Measurements from ENCODE around the gene HTN1.
"Not testable (repeated sequence)": the region's sequence is repeated elsewhere in the genome, so short reads cannot be mapped to it uniquely, and the experiment has no call there.

Gene HTN1

GRCh38 chr4:70056534-70056933 lies 6.3 kb downstream of the HTN1 start:
- not testable (repeated sequence) for H3K4me1 ChIP-seq (ENCODE audit: control insufficient read depth, insufficient read depth, low read length); H3K4me3 ChIP-seq (ENCODE audit: low read depth, low read length); H3K36me3 ChIP-seq (ENCODE audit: control insufficient read depth, insufficient read depth, low read length); H3K27ac ChIP-seq (ENCODE audit: low read depth, low read length); H3K9me3 ChIP-seq (ENCODE audit: control insufficient read depth, insufficient read depth, low read length); H3K27me3 ChIP-seq (ENCODE audit: control insufficient read depth, insufficient read depth, low read length); H3K9ac ChIP-seq (ENCODE audit: low read depth, low read length)

GRCh38 chr4:70057651-70058050 lies 7.4 kb downstream of the HTN1 start:
- Histone ChIP-seq H3K27me3 (ENCODE audit: control insufficient read depth, insufficient read depth, low read length) (no peaks in the 10 kb centered on the region), H3K4me3 (ENCODE audit: low read depth, low read length) (no peak overlapping the region), H3K36me3 (ENCODE audit: control insufficient read depth, insufficient read depth, low read length) (no peaks in the 10 kb centered on the region), H3K9me3 (ENCODE audit: control insufficient read depth, insufficient read depth, low read length) (no peaks in the 10 kb centered on the region), H3K4me1 (ENCODE audit: control insufficient read depth, insufficient read depth, low read length) (0 out of 2 replicates have a peak, but pooled peaks cover 4% of the 10 kb centered on the region), H3K27ac (ENCODE audit: low read depth, low read length) (no peak overlapping the region), H3K9ac (ENCODE audit: low read depth, low read length) (no peak overlapping the region)

- Histone ChIP-seq H3K27me3 (ENCODE audit: control insufficient read depth, insufficient read depth, low read length) (no peaks in the 10 kb centered on the region), H3K9ac (ENCODE audit: low read depth, low read length) (no peak overlapping the region), H3K9me3 (ENCODE audit: control insufficient read depth, insufficient read depth, low read length) (no peaks in the 10 kb centered on the region)
Measured at GRCh38 chr4:70059149-70059548, 8.9 kb downstream of the HTN1 start.

GRCh38 chr4:70062000-70062399 lies 11.8 kb downstream of the HTN1 start:
- Histone ChIP-seq H3K4me3 (ENCODE audit: low read depth, low read length) (no peak overlapping the region), H3K27ac (ENCODE audit: low read depth, low read length) (no peak overlapping the region), H3K9ac (ENCODE audit: low read depth, low read length) (no peak overlapping the region), H3K4me1 (ENCODE audit: control insufficient read depth, insufficient read depth, low read length) (0 out of 2 replicates have a peak, but pooled peaks cover 4% of the 10 kb centered on the region), H3K27me3 (ENCODE audit: control insufficient read depth, insufficient read depth, low read length) (no peaks in the 10 kb centered on the region), H3K36me3 (ENCODE audit: control insufficient read depth, insufficient read depth, low read length) (no peaks in the 10 kb centered on the region), H3K9me3 (ENCODE audit: control insufficient read depth, insufficient read depth, low read length) (no peaks in the 10 kb centered on the region)

More at GRCh38 chr4:70059149-70059548, 8.9 kb downstream of the HTN1 start:
- no peak overlapping the region for H3K27ac ChIP-seq (ENCODE audit: low read depth, low read length)
- no peak overlapping the region for H3K4me3 ChIP-seq (ENCODE audit: low read depth, low read length)
- 0 out of 2 replicates have a peak, but pooled peaks cover 4% of the 10 kb centered on the region for H3K4me1 ChIP-seq (ENCODE audit: control insufficient read depth, insufficient read depth, low read length)
- H3K36me3 ChIP-seq (ENCODE audit: control insufficient read depth, insufficient read depth, low read length), result no peaks in the 10 kb centered on the region

GRCh38 chr4:70080205-70080604 lies 30.0 kb downstream of the HTN1 start:
- Histone ChIP-seq H3K27ac (ENCODE audit: low read depth, low read length) (no peak overlapping the region), H3K4me3 (ENCODE audit: low read depth, low read length) (no peak overlapping the region), H3K4me1 (ENCODE audit: control insufficient read depth, insufficient read depth, low read length) (no peaks in the 10 kb centered on the region), H3K36me3 (ENCODE audit: control insufficient read depth, insufficient read depth, low read length) (no peaks in the 10 kb centered on the region), H3K9me3 (ENCODE audit: control insufficient read depth, insufficient read depth, low read length) (0 out of 2 replicates have a peak, but pooled peaks cover 3% of the 10 kb centered on the region), H3K27me3 (ENCODE audit: control insufficient read depth, insufficient read depth, low read length) (no peaks in the 10 kb centered on the region), H3K9ac (ENCODE audit: low read depth, low read length) (no peak overlapping the region)

- no peak overlapping the region for H3K4me3 ChIP-seq (ENCODE audit: low read depth, low read length)
- H3K27ac ChIP-seq (ENCODE audit: low read depth, low read length), result no peak overlapping the region
- no peaks in the 10 kb centered on the region for H3K9me3 ChIP-seq (ENCODE audit: control insufficient read depth, insufficient read depth, low read length)
- no peaks in the 10 kb centered on the region for H3K36me3 ChIP-seq (ENCODE audit: control insufficient read depth, insufficient read depth, low read length)
- H3K9ac ChIP-seq (ENCODE audit: low read depth, low read length), result no peak overlapping the region
- no peaks in the 10 kb centered on the region for H3K27me3 ChIP-seq (ENCODE audit: control insufficient read depth, insufficient read depth, low read length)
- H3K4me1 ChIP-seq (ENCODE audit: control insufficient read depth, insufficient read depth, low read length), result no peaks in the 10 kb centered on the region; the same call in 1 of the 2 replicates
Measured at GRCh38 chr4:70099206-70099605, 49.0 kb downstream of the HTN1 start.

Measured in HUES48 (cell line).